ENCODE results near the gene CNST.
"Not testable (repeated sequence)": the region's sequence is repeated elsewhere in the genome, so short reads cannot be mapped to it uniquely, and the experiment has no call there.

CNST gene

DNA sequence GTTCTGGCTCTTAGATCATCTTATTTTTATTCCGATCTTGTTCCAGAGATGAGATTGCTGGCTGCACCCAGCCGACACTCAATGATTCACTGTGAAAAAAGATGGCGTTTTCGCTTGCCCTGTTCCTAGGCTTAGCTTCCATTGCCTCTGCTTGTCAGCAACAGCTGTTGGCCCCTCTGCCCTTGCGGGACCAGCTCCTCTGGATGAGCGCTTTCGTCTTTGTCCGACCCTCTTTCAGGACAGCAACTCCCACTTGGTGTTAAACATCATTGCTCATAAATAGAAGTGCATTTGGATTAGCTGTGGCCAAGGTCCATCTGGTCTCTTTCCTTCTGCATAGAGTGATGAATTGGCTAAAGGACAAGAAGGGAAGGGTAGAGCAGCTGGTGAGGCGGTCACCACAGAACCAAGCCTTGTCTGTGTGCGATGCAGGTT is 114.5 kb downstream of the CNST start:
- DNase-seq = no peak

- DNase-seq = peak; percentile 75
Observed at GRCh38 chr1:246681900-246682895, 115.9 kb downstream of the CNST start.

DNA sequence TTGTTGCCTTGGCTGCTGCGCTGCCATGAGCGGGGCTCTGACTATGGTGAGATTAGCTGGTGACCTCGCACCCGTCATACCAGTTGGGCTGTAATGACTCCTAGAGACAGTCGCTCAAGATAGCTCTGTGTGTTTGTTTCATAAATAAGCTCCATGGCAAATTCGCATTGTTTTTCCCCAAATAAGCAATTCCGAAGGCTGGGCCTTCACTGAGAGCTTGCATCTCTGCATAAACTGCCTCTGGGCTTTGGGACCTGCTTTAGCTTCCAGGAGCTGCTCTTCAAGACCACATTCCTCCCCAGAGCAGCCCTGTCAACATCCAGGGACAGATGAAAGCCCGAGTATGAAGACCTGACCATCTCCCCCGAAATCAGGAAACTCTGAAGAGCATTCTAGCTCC is 117.3 kb downstream of the CNST start:
- no peak for DNase-seq

GRCh38 chr1:246687002-246687401 is 120.7 kb downstream of the CNST start:
- no peak for DNase-seq

GRCh38 chr1:246689409-246690008 is 123.3 kb downstream of the CNST start:
- peak; percentile 75 for DNase-seq

- no peak for DNase-seq
Observed at GRCh38 chr1:246690100-246690499, 123.8 kb downstream of the CNST start.

DNA sequence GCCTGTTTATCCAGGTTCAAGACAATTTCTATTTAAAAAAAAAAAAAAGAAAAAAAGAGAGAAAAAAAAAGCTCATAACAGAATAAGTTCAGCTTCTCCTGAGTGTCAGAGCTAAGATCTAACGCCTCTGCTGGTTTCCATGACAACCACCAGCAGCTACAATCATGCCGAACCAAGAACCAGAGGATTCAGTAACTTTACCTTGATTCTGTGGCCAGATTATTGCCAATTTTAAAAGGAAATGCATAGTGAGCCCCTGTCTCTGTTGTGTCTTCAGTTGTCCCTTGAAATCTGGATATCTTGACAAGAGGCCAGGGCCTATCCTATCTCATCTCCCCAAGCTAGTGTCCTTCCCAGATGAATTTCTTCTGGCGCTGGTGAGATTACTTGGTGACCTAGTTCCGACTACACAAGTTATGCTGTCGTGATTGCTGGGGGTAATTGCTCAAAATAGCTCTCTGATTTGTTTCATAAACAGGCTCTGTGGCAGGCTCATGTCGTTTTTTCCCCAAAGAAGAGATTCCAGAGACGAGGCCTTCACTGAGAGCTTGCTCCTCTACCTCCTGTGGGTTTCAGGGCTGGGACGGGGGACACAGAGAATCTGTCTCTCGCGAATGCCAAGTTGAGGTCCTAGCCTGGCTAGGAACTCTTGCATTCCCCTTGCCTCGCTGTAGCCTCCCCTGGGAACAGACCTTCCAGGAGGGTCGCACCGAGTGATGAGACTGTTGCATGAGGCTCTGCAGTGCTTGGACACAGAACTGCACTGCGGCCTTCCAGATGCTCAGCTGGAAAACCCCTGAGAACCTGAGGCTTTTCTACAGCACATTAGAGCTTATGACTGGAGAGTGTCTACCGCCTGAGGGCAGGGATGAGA is 125.6 kb downstream of the CNST start:
- no peak for DNase-seq

DNA sequence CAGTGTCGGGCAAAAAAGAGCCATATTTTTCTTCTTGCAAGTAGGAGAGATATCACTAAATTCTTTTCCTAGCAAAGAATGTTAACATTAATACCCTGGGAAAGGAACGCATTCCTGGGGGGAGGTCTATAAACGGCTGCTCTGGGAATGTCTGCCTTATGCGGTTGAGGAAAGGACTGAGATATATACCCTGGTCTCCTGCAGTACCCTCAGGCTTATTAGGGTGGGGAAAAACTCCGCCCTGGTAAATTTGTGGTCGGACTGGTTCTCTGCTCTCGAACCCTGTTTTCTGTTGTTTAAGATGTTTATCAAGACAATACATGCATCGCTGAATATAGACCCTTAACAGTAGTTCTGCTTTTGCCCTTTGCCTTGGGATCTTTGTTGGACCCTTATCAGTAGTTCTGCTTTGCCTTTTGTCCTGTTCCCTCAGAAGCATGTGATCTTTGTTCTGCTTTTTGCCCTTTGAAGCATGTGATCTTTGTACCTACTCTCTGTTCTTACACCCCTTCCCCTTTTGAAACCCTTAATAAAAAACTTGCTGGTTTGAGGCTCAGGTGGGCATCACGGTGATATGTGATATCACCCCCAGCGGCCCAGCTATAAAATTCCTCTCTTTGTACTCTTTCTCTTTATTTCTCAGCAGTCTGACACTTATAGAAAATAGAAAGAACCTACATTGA is 128.1 kb downstream of the CNST start:
- DNase-seq = not testable (repeated sequence)

DNA sequence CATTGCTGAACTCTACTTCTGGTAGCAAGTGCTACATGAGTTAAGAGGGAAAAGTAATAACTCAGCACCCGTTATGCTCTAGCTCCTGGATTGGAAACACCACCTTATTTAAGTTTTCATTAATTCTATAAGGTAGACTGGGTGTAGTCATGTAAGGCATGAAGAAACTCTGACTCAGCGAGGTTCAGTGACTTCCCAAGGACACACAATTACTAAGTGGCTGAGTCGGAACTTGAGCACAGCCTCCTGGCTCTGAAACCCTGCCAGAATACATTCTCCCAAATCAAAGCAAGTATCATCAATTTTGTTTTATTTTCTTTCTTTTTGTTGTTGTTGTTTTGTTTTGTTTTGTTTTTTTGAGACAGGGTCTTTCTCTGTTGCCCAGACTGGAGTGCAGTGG is 128.9 kb downstream of the CNST start:
- DNase-seq = no peak

DNA sequence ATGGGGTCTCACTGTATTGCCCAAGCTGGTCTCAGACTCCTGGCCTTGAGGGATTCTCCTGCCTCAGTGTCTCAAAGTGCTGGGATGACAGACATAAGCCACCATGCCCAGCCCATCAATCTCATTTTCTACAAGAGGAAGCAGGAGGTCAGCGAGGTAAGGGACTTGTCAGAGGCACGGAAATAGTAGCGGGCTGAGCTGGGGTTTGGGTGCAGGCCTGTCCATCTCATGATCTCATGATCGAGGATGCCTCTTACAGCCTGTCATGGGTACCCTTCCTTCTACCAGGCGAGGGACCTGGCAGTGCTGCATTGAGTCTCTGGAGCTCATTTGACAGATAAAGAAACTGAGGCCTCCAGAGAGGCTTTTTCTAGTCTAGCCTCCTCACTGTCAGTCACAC is 129.4 kb downstream of the CNST start:
- no peak for DNase-seq

GRCh38 chr1:246698466-246699094 is 132.3 kb downstream of the CNST start:
- no peak for DNase-seq

GRCh38 chr1:246699095-246699735 is 133.0 kb downstream of the CNST start:
- peak; percentile 96 for DNase-seq

DNA sequence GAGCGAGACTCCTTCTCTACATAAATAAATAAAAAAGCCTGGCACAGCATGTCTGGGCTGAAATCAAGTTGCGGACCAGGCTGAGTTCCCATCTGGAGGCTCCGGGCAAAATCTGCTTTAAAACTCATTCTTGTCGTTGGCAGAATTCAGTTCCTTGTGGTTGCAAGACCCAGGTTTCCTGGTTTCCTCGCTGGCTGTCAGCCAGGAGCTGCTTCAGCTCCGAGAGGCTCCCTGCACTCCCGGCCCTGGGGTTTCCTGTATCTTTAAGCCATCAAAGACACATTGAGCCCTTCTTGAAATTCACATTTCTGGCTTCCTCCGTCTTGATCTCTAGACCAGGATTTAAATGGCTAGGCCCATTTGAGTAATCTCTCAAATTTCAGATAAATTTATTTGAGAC is 137.3 kb downstream of the CNST start:
- DNase-seq = peak; percentile 60

- peak; percentile 98 for DNase-seq
Observed at GRCh38 chr1:246705368-246705767, 139.1 kb downstream of the CNST start.

- no peak for DNase-seq
Observed at GRCh38 chr1:246708166-246708565, 141.9 kb downstream of the CNST start.

DNA sequence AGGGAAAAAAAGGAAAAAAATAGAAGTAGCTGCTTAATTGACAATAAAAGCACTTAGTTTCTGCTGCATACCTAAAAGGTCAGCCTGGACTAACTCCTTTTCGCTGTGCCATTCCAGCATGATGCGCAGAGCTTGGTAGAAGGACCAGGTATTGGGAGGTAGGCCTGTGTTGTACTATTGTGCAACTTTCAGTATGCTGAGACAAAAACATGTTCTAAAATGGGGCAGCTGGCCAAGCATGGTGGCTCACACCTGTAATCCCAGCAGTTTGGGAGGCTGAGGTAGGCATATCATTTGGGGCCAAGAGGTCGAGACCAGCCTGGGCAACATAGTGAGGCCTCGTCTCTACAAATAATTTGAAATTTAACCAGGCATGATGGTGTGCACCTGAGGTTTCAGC is 142.9 kb downstream of the CNST start:
- no peak for DNase-seq

DNA sequence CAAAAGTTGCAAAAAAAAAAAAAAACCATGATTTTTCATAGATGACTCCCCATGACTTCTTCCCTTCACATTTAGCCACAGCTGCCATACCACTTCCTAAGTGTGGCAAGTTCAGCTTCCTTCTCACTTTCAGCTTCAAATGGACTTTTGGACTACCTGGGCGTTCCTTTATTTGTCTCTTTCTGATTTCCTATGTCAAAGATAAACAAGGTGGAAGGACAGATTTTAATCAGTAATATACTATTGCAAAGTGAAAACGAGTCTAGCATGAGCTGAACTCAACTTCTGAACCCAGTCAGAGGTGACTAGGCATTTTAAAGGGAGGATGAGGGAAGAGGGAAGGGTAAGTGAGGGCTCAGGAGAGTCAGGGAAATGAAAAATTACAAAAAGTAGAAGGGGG is 143.6 kb downstream of the CNST start:
- DNase-seq = no peak

GRCh38 chr1:246711548-246712003 is 145.3 kb downstream of the CNST start:
- DNase-seq = no peak

DNA sequence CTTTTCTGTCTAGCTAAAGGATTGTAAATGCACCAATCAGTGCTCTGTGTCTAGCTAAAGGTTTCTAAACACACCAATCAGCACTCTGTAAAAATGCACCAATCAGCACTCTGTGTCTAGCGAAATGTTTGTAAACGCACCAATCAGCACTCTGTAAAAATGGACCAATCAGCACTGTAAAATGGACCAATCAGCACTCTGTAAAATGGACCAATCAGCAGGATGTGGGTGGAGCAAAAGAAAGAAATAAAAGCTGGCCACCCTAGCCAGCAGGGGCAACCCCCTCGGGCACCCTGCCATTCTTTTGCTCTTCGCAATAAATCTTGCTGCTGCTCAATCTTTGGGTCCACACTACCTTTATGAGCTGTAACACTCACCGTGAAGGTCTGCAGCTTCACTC is 146.2 kb downstream of the CNST start:
- not testable (repeated sequence) for DNase-seq
